HepG2 (cell line): Measurements from ENCODE around the gene CXCR4. TPM values are rescaled to one million over a fixed set of nuclear protein-coding genes. Genes with fewer than 3 reads are reported as not detected.

Experiments used
- ATAC-seq: fragments of 200-7000 bp; cut with Tn5 transposase; 3 replicates; pipeline ENCODE4 v1.9.1; 2020; ENCODE audit warnings: mild to moderate bottlenecking, moderate library complexity
- BruUV-seq: library from RNA; stranded (reverse); fragments of 400-500 nt; replicated peaks from 2 replicates; lab custom pipeline; 2021; lab: Mats Ljungman, UMichigan
- CTCF ChIA-PET: fragments of 300-600 bp; formaldehyde crosslinking; extraction: SDS; loops from one replicate; lab custom pipeline; 2021; ENCODE audit warnings: low total read pairs, inconsistent platforms, low intra/inter-chr PET ratio; lab: Yijun Ruan, JAX
- POLR2A ChIA-PET: fragments of 350-600 bp; sonication (Branson Sonifier 250); formaldehyde crosslinking; loops from one replicate; lab custom pipeline; 2020; ENCODE audit warnings: antibody characterized with exemption, inconsistent platforms; lab: Yijun Ruan, JAX
- DNase-seq: peaks from one replicate; pipeline ENCODE4 v3.0.0-alpha.2; 2015; ENCODE audit warnings: low spot score
- FAIRE-seq: peaks from 3 replicates; lab custom pipeline; 2011; peaks lifted over from hg19 to GRCh38; lab: Jason Lieb, UNC
- H2AFZ ChIP-seq: one replicate; pipeline ENCODE4 v1.6.1; 2011; ENCODE audit warnings: low read length, inconsistent platforms
- H3K27ac ChIP-seq: fragments of 300-600 bp; 3 replicates; pipeline ENCODE4 v1.8.0; 2011; ENCODE audit warnings: mixed run types, mild to moderate bottlenecking, mixed read lengths, low read length, inconsistent platforms; ENCODE audit not compliant: insufficient read depth; ENCODE audit errors: extremely low read length
- H3K27me3 ChIP-seq, 2 experiments: fragments of 200-600 bp in 1 of 2; 2 replicates in 1 of 2; 3 replicates in 1 of 2; pipeline versions ENCODE4 v1.6.0 to v1.8.0; 2011; ENCODE audit warnings: low read length in 2 of 2, mild to moderate bottlenecking in 2 of 2, moderate library complexity in 2 of 2, inconsistent platforms in 1 of 2; ENCODE audit not compliant: insufficient read depth in 2 of 2, control insufficient read depth in 1 of 2
- H3K36me3 ChIP-seq, 2 experiments: fragments of 200-600 bp in 1 of 2; replicated peaks in 1 of 2; 2 replicates in 1 of 2; 3 replicates in 1 of 2; pipeline versions ENCODE4 v1.5.1 to v1.8.0; 2011; ENCODE audit warnings: low read length in 2 of 2, inconsistent platforms in 1 of 2; ENCODE audit not compliant: insufficient read depth in 2 of 2, control insufficient read depth in 1 of 2
- H3K4me1 ChIP-seq: 2 replicates; pipeline ENCODE4 v1.5.1; 2012; ENCODE audit warnings: low read length, inconsistent platforms; ENCODE audit not compliant: insufficient read depth
- H3K4me2 ChIP-seq: 2 replicates; pipeline ENCODE4 v1.6.0; 2011; ENCODE audit warnings: low read depth, low read length, inconsistent platforms
- H3K4me3 ChIP-seq, 3 experiments: fragments of 200-600 bp in 1 of 3; sonication (generic), shearing (Covaris generic) in 1 of 3; replicated peaks in 1 of 3; 2 replicates each; pipeline ENCODE4 v1.5.1; 2011 to 2016; ENCODE audit warnings: low read length in 3 of 3, inconsistent platforms in 2 of 3, low read depth in 2 of 3, mild to moderate bottlenecking in 2 of 3, control low read depth in 1 of 3, mixed read lengths in 1 of 3; ENCODE audit not compliant: insufficient read depth in 1 of 3
- H3K79me2 ChIP-seq: one replicate; pipeline ENCODE4 v1.6.1; 2011; ENCODE audit warnings: low read length, inconsistent platforms; ENCODE audit not compliant: insufficient read depth
- H3K9ac ChIP-seq: 2 replicates; pipeline ENCODE4 v1.6.0; 2011; ENCODE audit warnings: mild to moderate bottlenecking, low read depth, low read length, inconsistent platforms; ENCODE audit not compliant: insufficient read depth
- H3K9me3 ChIP-seq: 2 replicates; pipeline ENCODE4 v1.5.1; 2012; ENCODE audit warnings: mild to moderate bottlenecking, low read length
- H4K20me1 ChIP-seq: 2 replicates; pipeline ENCODE4 v1.6.0; 2011; ENCODE audit warnings: inconsistent platforms, mild to moderate bottlenecking, low read length, moderate library complexity; ENCODE audit not compliant: insufficient read depth
- EP300 ChIP-seq, 3 experiments: sonication (generic) in 1 of 3; formaldehyde crosslinking in 1 of 3; IDR thresholded peaks; 2 replicates each; pipeline versions ENCODE4 v1.5.1 to v1.6.1; 2011 to 2020; ENCODE audit warnings: low read depth in 2 of 3, low read length in 2 of 3, borderline replicate concordance in 1 of 3, improper control_type of control experiment in 1 of 3, mild to moderate bottlenecking in 1 of 3, missing genetic modification reagents in 1 of 3, moderate library complexity in 1 of 3
- HOMEZ ChIP-seq: IDR thresholded peaks from 2 replicates; pipeline ENCODE4 v1.6.1; 2016; ENCODE audit warnings: low read depth
- HOXD1 ChIP-seq: sonication (generic); formaldehyde crosslinking; IDR thresholded peaks from 2 replicates; pipeline ENCODE4 v1.5.0; 2020; ENCODE audit warnings: missing genetic modification reagents
- NFKBIZ ChIP-seq: IDR thresholded peaks from 2 replicates; pipeline ENCODE4 v1.6.1; 2018; ENCODE audit warnings: missing genetic modification reagents, missing compliant biosample characterization
- RNF219 ChIP-seq: sonication (generic); formaldehyde crosslinking; IDR thresholded peaks from 2 replicates; pipeline ENCODE4 v1.5.0; 2020; ENCODE audit warnings: mild to moderate bottlenecking, missing genetic modification reagents
- SNAPC4 ChIP-seq: sonication (generic); formaldehyde crosslinking; IDR thresholded peaks from 2 replicates; pipeline ENCODE4 v1.4.0; 2020; ENCODE audit warnings: mild to moderate bottlenecking, missing genetic modification reagents
- U2AF2 ChIP-seq: fragments of 200-400 bp; formaldehyde crosslinking; IDR thresholded peaks from 2 replicates; pipeline ENCODE4 v1.6.1; 2017; ENCODE audit warnings: low read depth, mild to moderate bottlenecking, low read length
- WIZ ChIP-seq: sonication (generic); formaldehyde crosslinking; IDR thresholded peaks from 2 replicates; pipeline ENCODE4 v1.5.1; 2020; ENCODE audit warnings: mild to moderate bottlenecking, missing genetic modification reagents
- ZBTB33 ChIP-seq: sonication (generic); formaldehyde crosslinking; IDR thresholded peaks from 2 replicates; pipeline ENCODE4 v1.4.0; 2020; ENCODE audit warnings: missing genetic modification reagents
- ZNF556 ChIP-seq: sonication (generic); formaldehyde crosslinking; IDR thresholded peaks from 2 replicates; pipeline ENCODE4 v1.4.0; 2020; ENCODE audit warnings: mild to moderate bottlenecking, missing genetic modification reagents, borderline replicate concordance
- WGBS: methylation state at CpG from one replicate; pipeline ENCODE4 v1.1.6; 2017; ENCODE audit warnings: low lambda C conversion rate; 5-methylcytosine and 5-hydroxymethylcytosine counted together
- in situ Hi-C: cut with HindIII; loops from 2 replicates; pipeline ENCODE4 v1.10.0; 2017; ENCODE audit warnings: low pct_unique_long_range_greater_than_20kb; ENCODE audit not compliant: extremely low pct_ligation_motif_present
- intact Hi-C: fragments of 100-400 bp; cut with micrococcal nuclease; formaldehyde crosslinking; loops from one replicate; pipeline ENCODE4 v1.10.0; 2022; ENCODE audit not compliant: unreplicated experiment
- polyA plus RNA-seq, 8 experiments: library from polyadenylated mRNA; depleted of rRNA in 3 of 8; stranded (reverse) in 7 of 8; unstranded in 1 of 8; fragments of >200 nt; fragmentation: Illumina TruSeq in 4 of 8; extraction: Trizol in 4 of 8; gene quantifications; 2 replicates each; pipeline versions ENCODE4 v1.2.1 to v1.2.3, GENCODE V29; 2011 to 2016; ENCODE audit warnings: low read depth in 4 of 8, missing spikeins in 1 of 8, mixed read lengths in 1 of 8; ENCODE audit not compliant: insufficient read depth in 1 of 8
- total RNA-seq, 5 experiments: library from RNA; depleted of rRNA; stranded (reverse); fragments of >200 nt; fragmentation: Illumina TruSeq; extraction: Trizol; gene quantifications; 2 replicates each; pipeline ENCODE4 v1.2.3, GENCODE V29; 2016; ENCODE audit warnings: low read depth in 1 of 5

Gene CXCR4
- total and polyA plus RNA-seq, 2 of the 13 experiments (the other 11 are each of a cell fraction or from before 2014, with no cell fraction given): 0.34 to 0.55 TPM

- H3K79me2 ChIP-seq: no peaks in the 10 kb centered on the region
- H3K4me3 ChIP-seq: no peak overlapping the region
- no TSS peak for BruUV-seq
- POLR2A ChIA-PET: no interaction called here
- ATAC-seq: no peak
- no peak overlapping the region for H3K27ac ChIP-seq
- H3K9ac ChIP-seq: no peak overlapping the region
- no peaks in the 10 kb centered on the region for H3K36me3 ChIP-seq
- in situ Hi-C loops (no loop called here), intact Hi-C loops (no loop called here)
- no peaks in the 10 kb centered on the region for H3K9me3 ChIP-seq
- CTCF ChIA-PET: no interaction called here
- no peak for FAIRE-seq
- no peak overlapping the region for H2AFZ ChIP-seq
- no peak overlapping the region for H3K4me2 ChIP-seq
- no peaks in the 10 kb centered on the region for H3K4me1 ChIP-seq
- peaks cover 0 to 7% of the 10 kb centered on the region in 2 experiments; a peak in 1 of 5 replicates for H3K27me3 ChIP-seq
- 17% methylated on average over 6 of the region's 6 CpGs for WGBS
- no peaks in the 10 kb centered on the region for H4K20me1 ChIP-seq
- no peak for DNase-seq
- TF ChIP-seq WIZ (CRISPR knock-in tag) (no peak), HOMEZ (CRISPR knock-in tag) (no peak), ZNF556 (no peak), ZBTB33 (CRISPR knock-in tag) (no peak), RNF219 (CRISPR knock-in tag) (no peak), HOXD1 (no peak), EP300 (IDR thresholded peaks at IDR 0.05; ENCODE audit: low read depth in 2 of 2, low read length in 2 of 2) (no peak), EP300 (CRISPR knock-in tag; IDR thresholded peaks at IDR 0.05; ENCODE audit: borderline replicate concordance) (no peak), U2AF2 (no peak), NFKBIZ (CRISPR knock-in tag) (no peak), SNAPC4 (CRISPR knock-in tag) (no peak)
Observed at GRCh38 chr2:136143603-136144451, 25.9 kb upstream of the CXCR4 start.
